Naive B cell (primary cell): ENCODE results near the gene TRIM66. TPM values are rescaled to one million over a fixed set of nuclear protein-coding genes. Genes with fewer than 3 reads are reported as not detected.

ENCODE experiments used
- ATAC-seq, 2 donors: fragments of 150-1000 bp; cut with Tn5 transposase; 2 replicates each; pipeline ENCODE4 v1.10.0; 2021; ENCODE audit warnings: low read depth in 2 of 2, mild to moderate bottlenecking in 2 of 2, moderate library complexity in 2 of 2
- DNase-seq: peaks from one replicate; pipeline ENCODE4 v3.0.0; 2022
- H3K27ac Mint-ChIP-seq, 6 donors: one replicate each; pipeline ENCODE4 v1.8.0; 2020 to 2022; ENCODE audit warnings: mild to moderate bottlenecking in 6 of 6, mixed read lengths in 6 of 6, moderate library complexity in 5 of 6, inconsistent platforms in 2 of 6
- H3K27me3 Mint-ChIP-seq, 3 donors: one replicate each; pipeline ENCODE4 v1.8.0; 2021 to 2022; ENCODE audit warnings: mixed read lengths in 3 of 3, mild to moderate bottlenecking in 1 of 3
- H3K36me3 Mint-ChIP-seq, 2 donors: one replicate each; pipeline ENCODE4 v1.8.0; 2020 to 2022; ENCODE audit warnings: mixed read lengths in 2 of 2, inconsistent platforms in 1 of 2, mild to moderate bottlenecking in 1 of 2
- H3K4me1 Mint-ChIP-seq, 3 donors: one replicate each; pipeline ENCODE4 v1.8.0; 2020 to 2022; ENCODE audit warnings: mixed read lengths in 3 of 3, inconsistent platforms in 1 of 3, mild to moderate bottlenecking in 1 of 3, moderate library complexity in 1 of 3
- H3K4me3 Mint-ChIP-seq, 8 donors: one replicate each; pipeline ENCODE4 v1.8.0; 2020 to 2022; ENCODE audit warnings: mild to moderate bottlenecking in 8 of 8, mixed read lengths in 8 of 8, moderate library complexity in 8 of 8, inconsistent platforms in 2 of 8
- H3K9me3 Mint-ChIP-seq, 7 donors: one replicate each; pipeline ENCODE4 v1.8.0; 2020 to 2022; ENCODE audit warnings: mixed read lengths in 7 of 7, mild to moderate bottlenecking in 5 of 7, inconsistent platforms in 2 of 7, moderate library complexity in 1 of 7
- polyA plus RNA-seq, 6 donors: library from polyadenylated mRNA; unstranded; fragments of 300-500 nt; fragmentation: Illumina TruSeq; gene quantifications; one replicate each; pipeline ENCODE4 v1.2.3, GENCODE V29; 2021; ENCODE audit warnings: low read depth in 6 of 6

TRIM66 gene
- polyA plus RNA-seq, 6 donors from 2014 or later: 0.31 to 1.7 (median 0.95) TPM; not detected in 1

DNA sequence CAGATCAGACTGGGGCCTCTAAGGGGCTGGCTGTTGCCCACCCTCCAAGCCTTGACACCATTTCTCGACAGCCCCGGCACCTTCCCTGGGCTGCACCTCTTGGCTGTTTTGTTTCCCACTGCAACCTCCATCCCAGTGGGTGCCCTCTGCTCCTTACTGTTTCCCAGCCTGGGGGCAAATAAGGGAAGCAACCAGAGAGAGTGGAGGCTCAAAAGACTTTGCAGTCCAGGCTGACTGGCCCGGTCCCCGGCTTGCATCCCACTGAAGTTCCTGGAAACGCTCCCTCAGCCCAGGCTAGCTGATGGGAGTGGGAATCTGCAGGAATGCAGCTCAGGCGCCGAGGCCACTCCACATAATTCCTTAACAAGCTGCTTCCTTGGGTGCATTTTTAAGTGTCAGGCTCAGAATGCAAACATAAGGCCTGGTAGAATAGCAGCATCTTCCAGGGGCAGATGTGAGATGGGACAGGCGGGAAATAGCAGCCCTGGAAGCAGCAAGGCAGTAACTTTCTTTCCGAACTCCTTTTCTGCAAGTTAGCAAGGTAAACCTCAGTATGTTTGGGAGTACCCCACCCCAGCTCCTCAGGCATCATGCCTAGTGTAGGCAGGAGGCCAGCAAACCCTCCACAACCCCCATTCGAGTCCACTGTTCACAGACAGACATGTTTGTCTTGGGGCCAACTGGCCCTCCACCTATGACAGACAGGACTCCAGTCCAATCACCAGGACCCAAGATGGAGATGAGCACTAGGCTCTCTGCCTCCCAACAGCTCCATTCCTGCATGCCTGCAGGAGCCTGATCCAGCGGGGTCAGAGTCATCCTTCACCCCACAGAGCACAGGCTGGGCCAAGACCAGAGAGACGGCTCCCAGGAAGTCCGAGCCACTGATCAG is 39.4 kb upstream of the TRIM66 start:
- no peak overlapping the region for H3K27ac Mint-ChIP-seq
- no peak for ATAC-seq

DNA sequence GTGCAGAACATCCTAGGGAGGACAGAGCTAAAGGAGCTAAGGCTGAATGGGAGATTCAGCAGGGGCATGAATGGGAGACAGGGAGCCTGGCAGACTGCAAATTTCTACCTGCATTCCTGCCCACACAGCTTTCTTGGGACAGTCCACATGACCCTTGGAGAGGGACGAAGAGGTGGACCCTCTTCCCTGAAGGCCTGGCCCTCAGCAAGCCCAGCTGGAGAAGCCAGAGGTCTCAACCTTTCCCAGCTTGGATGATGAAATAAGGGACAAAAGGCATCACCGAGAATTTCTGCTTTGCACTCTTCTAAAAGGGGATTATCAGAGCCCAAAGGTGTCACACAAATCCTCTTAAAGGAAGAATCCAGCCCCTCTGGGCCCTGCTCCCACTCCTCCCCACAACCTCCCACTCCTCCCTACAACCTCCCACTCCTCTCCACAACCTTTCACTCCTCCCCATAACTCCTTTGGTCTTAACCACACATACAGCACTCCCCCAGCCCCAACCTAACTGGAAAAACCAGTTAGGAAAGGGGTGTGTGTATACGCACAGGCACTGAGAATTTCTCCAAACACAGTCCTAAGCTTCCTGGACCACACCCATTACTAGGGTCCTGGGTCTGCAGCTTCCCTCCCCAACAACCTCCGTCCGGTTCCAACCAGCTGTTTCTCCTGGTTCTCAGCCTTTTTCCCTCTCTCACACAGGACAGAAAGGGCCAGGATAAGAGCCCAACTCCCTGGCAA is 38.6 kb upstream of the TRIM66 start:
- ATAC-seq (no peak), DNase-seq (no peak)
- Mint-ChIP-seq H3K9me3 (no peaks in the 10 kb centered on the region), H3K4me3 (no peak overlapping the region), H3K4me1 (peaks cover 16 to 24% (median 21%) of the 10 kb centered on the region in 3 donors), H3K36me3 (no peaks in the 10 kb centered on the region), H3K27me3 (peaks cover 6 to 33% (median 21%) of the 10 kb centered on the region in 3 donors), H3K27ac (no peak overlapping the region)

More for the DNA sequence above, 39.4 kb upstream of the TRIM66 start:
- DNase-seq: no peak
- H3K36me3 Mint-ChIP-seq: no peaks in the 10 kb centered on the region
- no peaks in the 10 kb centered on the region for H3K9me3 Mint-ChIP-seq
- no peak overlapping the region for H3K4me3 Mint-ChIP-seq
- H3K4me1 Mint-ChIP-seq: peaks cover 16 to 23% (median 21%) of the 10 kb centered on the region in 3 donors
- peaks cover 6 to 33% (median 21%) of the 10 kb centered on the region in 3 donors for H3K27me3 Mint-ChIP-seq

- H3K4me1 Mint-ChIP-seq: peaks cover 17 to 24% (median 21%) of the 10 kb centered on the region in 3 donors
- no peaks in the 10 kb centered on the region for H3K36me3 Mint-ChIP-seq
- H3K9me3 Mint-ChIP-seq: no peaks in the 10 kb centered on the region
- peak overlapping the region in 2 of 6 donors; percentile 34 to 42 for H3K27ac Mint-ChIP-seq
- DNase-seq (no peak), ATAC-seq (no peak)
- no peak overlapping the region for H3K4me3 Mint-ChIP-seq
- H3K27me3 Mint-ChIP-seq: peaks cover 6 to 33% (median 21%) of the 10 kb centered on the region in 3 donors
Measured at GRCh38 chr11:8720352-8720751, 37.9 kb upstream of the TRIM66 start.

DNA sequence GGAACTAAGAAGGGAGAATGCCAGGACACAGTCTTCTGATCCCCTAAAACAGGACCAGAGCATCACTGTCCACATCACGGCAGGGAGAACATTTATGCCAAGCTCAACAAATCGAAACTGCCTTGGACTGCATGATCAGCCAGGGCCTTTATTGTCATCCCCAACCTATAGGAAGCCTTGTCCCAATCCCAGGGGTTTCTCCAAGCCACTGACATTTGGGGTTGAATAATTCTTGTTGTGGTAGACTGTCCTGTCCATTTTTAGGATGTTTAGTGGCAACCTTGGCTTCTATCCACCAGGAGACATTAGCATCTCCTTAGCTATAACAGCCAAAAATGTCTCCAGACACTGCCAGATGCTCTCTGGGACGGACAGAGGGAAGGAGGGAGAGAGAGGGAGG is 37.3 kb upstream of the TRIM66 start:
- no peak for ATAC-seq
- Mint-ChIP-seq H3K9me3 (no peaks in the 10 kb centered on the region), H3K27ac (no peak overlapping the region), H3K4me3 (no peak overlapping the region), H3K4me1 (peaks cover 20 to 24% (median 21%) of the 10 kb centered on the region in 3 donors), H3K36me3 (no peaks in the 10 kb centered on the region), H3K27me3 (peaks cover 6 to 33% (median 21%) of the 10 kb centered on the region in 3 donors)
- no peak for DNase-seq

- Mint-ChIP-seq H3K27ac (no peak overlapping the region), H3K36me3 (no peaks in the 10 kb centered on the region), H3K27me3 (peaks cover under 1 to 33% (median 21%) of the 10 kb centered on the region in 3 donors), H3K4me3 (no peak overlapping the region), H3K9me3 (no peaks in the 10 kb centered on the region), H3K4me1 (peaks cover 20 to 24% (median 21%) of the 10 kb centered on the region in 3 donors)
- ATAC-seq (no peak), DNase-seq (no peak)
Measured at GRCh38 chr11:8719211-8719649, 36.8 kb upstream of the TRIM66 start.

DNA sequence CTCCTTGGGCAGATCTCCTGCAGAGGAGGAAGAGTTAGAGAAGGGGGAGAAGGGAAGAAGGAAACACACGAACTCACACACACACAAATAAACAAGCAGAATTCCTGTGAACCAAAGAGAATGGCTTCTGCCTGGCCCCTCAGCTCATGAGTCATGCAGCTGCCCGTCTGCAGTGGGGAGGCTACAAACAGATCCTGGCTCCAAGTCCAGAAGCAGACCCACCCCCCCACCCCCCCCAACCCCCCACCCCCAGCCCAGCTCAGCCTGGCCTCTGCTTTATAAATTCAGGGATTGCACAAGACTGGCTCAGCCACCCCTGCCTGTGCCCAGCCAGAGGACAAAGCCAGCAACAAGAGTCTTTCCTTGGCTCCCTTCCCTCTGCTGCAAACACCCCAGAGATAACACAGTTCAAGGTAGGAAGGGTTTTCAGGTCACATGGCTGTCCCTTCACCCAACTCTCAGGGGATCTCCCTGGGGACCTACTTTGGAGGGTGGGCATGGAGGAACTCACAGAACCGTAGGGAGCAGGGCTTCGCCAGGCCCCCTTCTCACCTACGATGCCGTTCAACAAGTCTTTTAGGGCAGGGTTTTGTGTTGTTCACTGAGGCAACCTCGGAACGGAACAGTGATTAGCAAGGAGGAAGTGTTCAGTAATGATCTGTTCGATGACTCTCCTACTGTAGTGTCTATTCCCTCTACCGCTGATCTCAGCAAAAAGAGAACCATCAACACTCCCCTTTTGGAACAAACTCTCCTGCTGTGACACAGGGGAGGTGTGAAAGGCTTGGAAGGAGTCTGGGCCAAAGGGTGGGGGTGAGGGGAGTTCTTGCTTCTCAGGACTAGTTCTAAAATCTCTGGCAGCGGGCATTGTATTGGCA is 35.6 kb upstream of the TRIM66 start:
- peaks cover 0 to 33% (median 19%) of the 10 kb centered on the region in 3 donors for H3K27me3 Mint-ChIP-seq
- H3K4me3 Mint-ChIP-seq: peak overlapping the region in 7 of 8 donors; percentile 17 to 90 (median 64)
- no peaks in the 10 kb centered on the region for H3K36me3 Mint-ChIP-seq
- H3K4me1 Mint-ChIP-seq: peaks cover 20 to 25% (median 21%) of the 10 kb centered on the region in 3 donors
- peak overlapping the region; percentile 16 to 92 (median 40) for H3K27ac Mint-ChIP-seq
- DNase-seq (peak; percentile 35), ATAC-seq (peak; percentile 81 to 94)
- no peaks in the 10 kb centered on the region for H3K9me3 Mint-ChIP-seq

GRCh38 chr11:8717544-8717875 is 35.0 kb upstream of the TRIM66 start:
- no peak overlapping the region for H3K27ac Mint-ChIP-seq
- no peaks in the 10 kb centered on the region for H3K9me3 Mint-ChIP-seq
- H3K27me3 Mint-ChIP-seq: peaks cover 0 to 26% (median 13%) of the 10 kb centered on the region in 3 donors
- H3K4me3 Mint-ChIP-seq: peak overlapping the region in 6 of 8 donors; percentile 8 to 53 (median 32)
- DNase-seq (no peak), ATAC-seq (no peak)
- no peaks in the 10 kb centered on the region for H3K36me3 Mint-ChIP-seq
- H3K4me1 Mint-ChIP-seq: peaks cover 20 to 25% (median 21%) of the 10 kb centered on the region in 3 donors

- DNase-seq (no peak), ATAC-seq (no peak)
- no peak overlapping the region for H3K4me3 Mint-ChIP-seq
- no peaks in the 10 kb centered on the region for H3K9me3 Mint-ChIP-seq
- no peaks in the 10 kb centered on the region for H3K36me3 Mint-ChIP-seq
- H3K27ac Mint-ChIP-seq: peak overlapping the region in 2 of 6 donors; percentile 12 to 15
- peaks cover 0 to 6% (median 0%) of the 10 kb centered on the region in 3 donors for H3K27me3 Mint-ChIP-seq
- peaks cover 20 to 25% (median 21%) of the 10 kb centered on the region in 3 donors for H3K4me1 Mint-ChIP-seq
Measured at GRCh38 chr11:8715501-8715900, 33.0 kb upstream of the TRIM66 start.

DNA sequence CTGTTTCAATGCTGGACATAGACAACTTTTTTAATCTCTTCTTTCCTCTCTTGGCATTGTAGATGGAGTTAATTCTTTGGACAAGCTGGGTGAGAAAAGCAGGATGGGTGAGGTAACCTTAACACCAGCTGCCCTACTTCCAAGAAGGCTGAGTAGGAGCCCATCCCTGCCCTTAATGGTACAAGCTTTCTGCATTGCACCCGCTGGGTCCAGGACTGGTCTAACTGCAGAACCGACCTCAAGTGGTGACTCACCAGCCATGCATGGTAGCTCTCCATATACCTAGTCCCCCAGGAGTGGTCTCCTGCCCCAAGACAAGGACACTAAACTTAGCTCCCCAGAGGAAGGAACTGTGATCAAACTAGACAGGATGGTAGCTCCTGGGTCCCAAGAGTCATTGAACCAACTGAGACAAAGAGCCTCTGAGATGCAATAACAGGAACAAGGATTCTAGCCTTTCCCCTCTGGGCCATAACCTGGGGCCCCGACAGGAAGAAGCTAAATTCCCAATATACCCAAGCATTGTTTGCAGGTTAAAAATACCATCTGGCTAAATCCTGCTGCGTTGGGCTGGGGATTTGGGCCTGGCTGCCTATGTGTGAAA is 32.3 kb upstream of the TRIM66 start:
- no peak for DNase-seq
- peak overlapping the region in 1 of 6 donors; percentile 62 for H3K27ac Mint-ChIP-seq

GRCh38 chr11:8713760-8714454 is 31.4 kb upstream of the TRIM66 start:
- Mint-ChIP-seq H3K9me3 (no peaks in the 10 kb centered on the region), H3K36me3 (no peaks in the 10 kb centered on the region), H3K27ac (no peak overlapping the region)

More for the DNA sequence above, 32.3 kb upstream of the TRIM66 start:
- H3K27me3 Mint-ChIP-seq: no peaks in the 10 kb centered on the region
- peaks cover 20 to 25% (median 21%) of the 10 kb centered on the region in 3 donors for H3K4me1 Mint-ChIP-seq
- no peaks in the 10 kb centered on the region for H3K36me3 Mint-ChIP-seq
- H3K9me3 Mint-ChIP-seq: no peaks in the 10 kb centered on the region
- no peak overlapping the region for H3K4me3 Mint-ChIP-seq
- no peak for ATAC-seq

GRCh38 chr11:8712506-8712905 is 30.0 kb upstream of the TRIM66 start:
- Mint-ChIP-seq H3K36me3 (no peaks in the 10 kb centered on the region), H3K4me1 (peaks cover 7 to 10% (median 8%) of the 10 kb centered on the region in 3 donors), H3K4me3 (no peak overlapping the region), H3K9me3 (no peaks in the 10 kb centered on the region), H3K27ac (no peak overlapping the region), H3K27me3 (no peaks in the 10 kb centered on the region)
- ATAC-seq (no peak), DNase-seq (no peak)

More at GRCh38 chr11:8713760-8714454, 31.4 kb upstream of the TRIM66 start:
- DNase-seq (no peak), ATAC-seq (no peak)
- no peak overlapping the region for H3K4me3 Mint-ChIP-seq
- peaks cover 19 to 21% (median 20%) of the 10 kb centered on the region in 3 donors for H3K4me1 Mint-ChIP-seq
- no peaks in the 10 kb centered on the region for H3K27me3 Mint-ChIP-seq

- H3K4me3 Mint-ChIP-seq: no peak overlapping the region
- ATAC-seq: no peak
- peaks cover 1 to 5% (median 3%) of the 10 kb centered on the region in 3 donors for H3K4me1 Mint-ChIP-seq
- H3K27ac Mint-ChIP-seq: peak overlapping the region in 2 of 6 donors; percentile 5 to 79
- H3K27me3 Mint-ChIP-seq: no peaks in the 10 kb centered on the region
- H3K36me3 Mint-ChIP-seq: no peaks in the 10 kb centered on the region
- DNase-seq: no peak
- no peaks in the 10 kb centered on the region for H3K9me3 Mint-ChIP-seq
Measured at GRCh38 chr11:8711895-8712442, 29.5 kb upstream of the TRIM66 start.
